MCF 10A (cell line): ENCODE results near the gene ZNF160. TPM values are rescaled to one million over a fixed set of nuclear protein-coding genes. Genes with fewer than 3 reads are reported as not detected.

Source experiments
- BruUV-seq: library from RNA; stranded (reverse); fragments of 400-500 nt; replicated peaks from 2 replicates; lab custom pipeline; 2021; lab: Mats Ljungman, UMichigan
- CTCF ChIA-PET: fragments of 300-600 bp; sonication (Branson Sonifier 250); formaldehyde crosslinking; extraction: SDS; loops from one replicate; lab custom pipeline; 2021; ENCODE audit warnings: antibody characterized with exemption, inconsistent platforms; lab: Yijun Ruan, JAX
- POLR2A ChIA-PET: fragments of 300-600, 350-650 bp; sonication (Branson Sonifier 250); formaldehyde crosslinking; extraction: SDS; loops from one replicate; lab custom pipeline; 2020; ENCODE audit warnings: antibody characterized with exemption, inconsistent platforms; lab: Yijun Ruan, JAX
- DNase-seq: peaks from one replicate; pipeline ENCODE4 v3.0.0-alpha.2; 2018; ENCODE audit not compliant: unreplicated experiment
- H3K27ac Mint-ChIP-seq: one replicate; pipeline ENCODE4 v1.8.0; 2022; ENCODE audit warnings: mild to moderate bottlenecking, low read depth, mixed read lengths; ENCODE audit not compliant: unreplicated experiment
- H3K27me3 Mint-ChIP-seq: one replicate; pipeline ENCODE4 v1.8.0; 2022; ENCODE audit warnings: mixed read lengths; ENCODE audit not compliant: insufficient read depth, unreplicated experiment
- H3K36me3 Mint-ChIP-seq: one replicate; pipeline ENCODE4 v1.8.0; 2022; ENCODE audit warnings: mild to moderate bottlenecking, moderate library complexity, mixed read lengths; ENCODE audit not compliant: insufficient read depth, unreplicated experiment
- H3K4me1 Mint-ChIP-seq: one replicate; pipeline ENCODE4 v1.8.0; 2022; ENCODE audit warnings: mixed read lengths; ENCODE audit not compliant: insufficient read depth, unreplicated experiment
- H3K4me3 Mint-ChIP-seq: one replicate; pipeline ENCODE4 v1.8.0; 2022; ENCODE audit warnings: mild to moderate bottlenecking, moderate library complexity, mixed read lengths; ENCODE audit not compliant: unreplicated experiment
- H3K9me3 Mint-ChIP-seq: one replicate; pipeline ENCODE4 v1.8.0; 2022; ENCODE audit warnings: mixed read lengths; ENCODE audit not compliant: unreplicated experiment
- intact Hi-C: fragments of 100-400 bp; cut with micrococcal nuclease; formaldehyde crosslinking; loops from 2 replicates; pipeline ENCODE4 v1.14.1; 2022
- total RNA-seq: library from RNA; stranded (reverse); gene quantifications from 2 replicates; pipeline ENCODE4 v1.2.3, GENCODE V29; 2022
- TF ChIP-seq, protein P1 (sequence below): fragments of 200-600 bp; IDR thresholded peaks from one replicate; pipeline ENCODE4 v1.8.0; 2022; ENCODE audit warnings: antibody characterized with exemption, mild to moderate bottlenecking; ENCODE audit not compliant: unreplicated experiment

ZNF160 gene
- total RNA-seq, 1 experiment from 2014 or later, result 16.5 TPM

DNA sequence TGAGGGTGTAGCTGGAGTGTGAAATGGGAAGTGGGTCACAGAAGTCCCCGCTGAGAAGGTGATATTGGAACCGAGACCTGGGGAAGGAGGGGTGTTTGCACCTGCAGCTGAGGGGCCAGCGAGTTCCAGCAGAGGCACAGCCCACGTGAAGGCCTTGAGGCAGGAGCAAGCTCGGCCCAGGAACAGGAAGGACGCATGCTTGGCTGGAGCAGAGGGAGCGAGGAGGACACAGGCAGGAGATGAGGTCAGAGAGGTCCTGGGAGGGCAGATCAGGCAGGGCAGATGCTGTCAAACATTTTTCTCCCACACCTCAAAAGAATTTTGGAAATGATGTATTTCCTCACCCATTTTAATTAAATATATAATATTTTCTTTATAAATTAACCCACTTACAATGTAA is 20.2 kb upstream of the ZNF160 start:
- intact Hi-C loops, result no loop called here
- Mint-ChIP-seq H3K9me3 (peaks cover 14% of the 10 kb centered on the region), H3K27ac (no peak overlapping the region), H3K27me3 (no peaks in the 10 kb centered on the region), H3K36me3 (no peaks in the 10 kb centered on the region), H3K4me1 (no peaks in the 10 kb centered on the region), H3K4me3 (no peak overlapping the region)
- POLR2A ChIA-PET, result no interaction called here
- BruUV-seq, result no TSS peak
- DNase-seq, result no peak
- CTCF ChIA-PET, result no interaction called here
- TF ChIP-seq, protein P1, sequence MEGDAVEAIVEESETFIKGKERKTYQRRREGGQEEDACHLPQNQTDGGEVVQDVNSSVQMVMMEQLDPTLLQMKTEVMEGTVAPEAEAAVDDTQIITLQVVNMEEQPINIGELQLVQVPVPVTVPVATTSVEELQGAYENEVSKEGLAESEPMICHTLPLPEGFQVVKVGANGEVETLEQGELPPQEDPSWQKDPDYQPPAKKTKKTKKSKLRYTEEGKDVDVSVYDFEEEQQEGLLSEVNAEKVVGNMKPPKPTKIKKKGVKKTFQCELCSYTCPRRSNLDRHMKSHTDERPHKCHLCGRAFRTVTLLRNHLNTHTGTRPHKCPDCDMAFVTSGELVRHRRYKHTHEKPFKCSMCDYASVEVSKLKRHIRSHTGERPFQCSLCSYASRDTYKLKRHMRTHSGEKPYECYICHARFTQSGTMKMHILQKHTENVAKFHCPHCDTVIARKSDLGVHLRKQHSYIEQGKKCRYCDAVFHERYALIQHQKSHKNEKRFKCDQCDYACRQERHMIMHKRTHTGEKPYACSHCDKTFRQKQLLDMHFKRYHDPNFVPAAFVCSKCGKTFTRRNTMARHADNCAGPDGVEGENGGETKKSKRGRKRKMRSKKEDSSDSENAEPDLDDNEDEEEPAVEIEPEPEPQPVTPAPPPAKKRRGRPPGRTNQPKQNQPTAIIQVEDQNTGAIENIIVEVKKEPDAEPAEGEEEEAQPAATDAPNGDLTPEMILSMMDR, result no peak

DNA sequence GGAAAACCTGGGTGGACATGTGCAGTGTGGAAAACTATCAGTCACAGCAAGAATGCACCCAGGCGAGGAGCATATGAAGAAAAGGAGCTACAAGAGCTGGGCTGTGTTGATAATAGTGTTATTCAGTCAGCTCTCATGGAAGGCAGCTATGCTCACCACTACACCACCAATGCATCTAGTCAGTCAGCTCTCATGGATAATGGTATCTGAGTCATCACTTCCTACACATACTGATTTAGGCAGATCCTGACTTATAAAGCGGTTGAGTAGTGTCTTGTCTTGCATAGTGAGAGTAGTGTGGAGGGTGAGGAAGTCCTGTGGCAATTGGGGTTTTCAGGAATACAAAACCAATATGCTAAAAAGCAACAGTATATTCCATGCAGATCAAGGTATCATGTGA is 9.1 kb upstream of the ZNF160 start:
- H3K27me3 Mint-ChIP-seq, result no peaks in the 10 kb centered on the region
- H3K4me1 Mint-ChIP-seq, result no peaks in the 10 kb centered on the region
- BruUV-seq, result no TSS peak
- H3K27ac Mint-ChIP-seq, result no peak overlapping the region
- DNase-seq, result no peak
- intact Hi-C loops, result no loop called here
- TF ChIP-seq, protein P1, result no peak
- peaks cover 26% of the 10 kb centered on the region for H3K9me3 Mint-ChIP-seq
- no peaks in the 10 kb centered on the region for H3K36me3 Mint-ChIP-seq
- POLR2A ChIA-PET, result no interaction called here
- CTCF ChIA-PET, result interaction anchor here (0.5 to 0.7 kb wide), 3 partner anchors 83 to 258 kb away, joined by 3 read pairs; no protein-coding TSS in a partner anchor
- no peak overlapping the region for H3K4me3 Mint-ChIP-seq

DNA sequence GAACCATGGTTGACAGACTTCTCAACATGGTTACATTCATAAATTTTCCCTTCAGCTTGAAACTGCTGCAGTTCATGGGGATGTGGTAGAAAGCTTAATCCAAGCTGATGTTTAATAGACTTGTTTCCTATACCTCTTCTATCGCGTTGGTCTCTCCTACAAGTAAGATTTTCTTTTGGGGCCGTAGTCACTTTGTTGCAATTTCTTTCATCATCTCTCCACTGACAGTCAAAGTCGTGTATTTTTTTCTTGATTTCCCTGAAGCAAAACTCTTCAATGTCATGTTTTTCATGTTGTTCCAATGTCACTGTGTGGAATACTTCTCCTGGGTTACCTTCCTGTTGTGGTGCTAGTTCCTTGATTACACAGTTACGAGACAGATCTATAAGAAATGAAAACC is 6.3 kb upstream of the ZNF160 start:
- DNase-seq, result no peak
- ChIA-PET CTCF (no interaction called here), POLR2A (no interaction called here)
- intact Hi-C loops, result loop anchor here (10.0 kb wide), 1 partner anchor 185 kb away; the partner anchor contains the start of gene ZNF888
- Mint-ChIP-seq H3K36me3 (no peaks in the 10 kb centered on the region), H3K9me3 (peaks cover 16% of the 10 kb centered on the region), H3K4me3 (no peak overlapping the region), H3K4me1 (no peaks in the 10 kb centered on the region), H3K27me3 (no peaks in the 10 kb centered on the region), H3K27ac (no peak overlapping the region)
- TF ChIP-seq, protein P1, result no peak
- no TSS peak for BruUV-seq

DNA sequence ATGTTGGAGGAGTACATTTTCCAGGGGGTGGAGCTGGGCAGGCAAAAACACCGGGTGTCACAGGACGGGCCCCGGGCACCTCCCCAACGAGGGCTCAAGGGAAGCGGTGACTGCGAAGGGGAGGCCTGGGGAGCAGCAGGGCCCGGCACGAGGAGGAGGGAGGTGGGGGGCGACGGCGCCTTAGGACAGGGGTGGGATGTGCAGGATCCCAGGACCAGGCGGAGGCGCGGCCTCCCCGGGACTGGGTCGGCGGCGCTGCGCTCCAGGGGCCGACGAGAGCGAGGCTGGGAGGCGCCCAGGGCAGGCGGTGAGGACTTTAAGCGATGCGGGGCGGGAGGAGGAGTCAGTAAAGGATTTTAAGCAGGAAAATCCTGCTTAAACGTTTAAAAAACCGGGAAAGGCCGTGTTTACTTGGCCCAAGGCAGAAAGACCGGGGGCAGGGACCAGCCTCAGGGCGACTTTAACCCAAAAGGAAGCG is 427 bp downstream of the ZNF160 start:
- peak; percentile 22 for DNase-seq
- no peaks in the 10 kb centered on the region for H3K27me3 Mint-ChIP-seq
- CTCF ChIA-PET, result no interaction called here
- BruUV-seq, result TSS peak; percentile 59
- peaks cover 2% of the 10 kb centered on the region for H3K9me3 Mint-ChIP-seq
- TF ChIP-seq, protein P1, result no peak
- peak overlapping the region; percentile 84 for H3K27ac Mint-ChIP-seq
- POLR2A ChIA-PET, result interaction anchor here (0.6 to 1.9 kb wide), 16 partner anchors 16 to 367 kb away, joined by 3 to 10 read pairs (median 4); partner anchors contain the start of genes ZNF761, ZNF765 and ZNF816
- intact Hi-C loops, result loop anchor here (5.0 to 10.0 kb wide), 2 partner anchors 140 to 178 kb away; partner anchors contain the start of genes ZNF816 and ZNF888
- peaks cover 11% of the 10 kb centered on the region for H3K36me3 Mint-ChIP-seq
- peaks cover 13% of the 10 kb centered on the region for H3K4me1 Mint-ChIP-seq
- H3K4me3 Mint-ChIP-seq, result peak overlapping the region; percentile 81
